Omental fat pad (tissue), 4 donors: Measurements from ENCODE around the gene CYP2D6. TPM values are rescaled to one million over a fixed set of nuclear protein-coding genes. Genes with fewer than 3 reads are reported as not detected.

Experiments
- ATAC-seq: fragments of 150-250 bp; one replicate; pipeline ENCODE4 v1.9.1; 2016; ENCODE audit warnings: mild to moderate bottlenecking, moderate library complexity; ENCODE audit not compliant: low FRiP score
- DNase-seq: peaks from one replicate; pipeline ENCODE4 v3.0.0-alpha.2; 2019; ENCODE audit warnings: low spot score
- total RNA-seq, 4 donors: library from RNA; depleted of rRNA; stranded (reverse); fragments of >200 nt; gene quantifications; one replicate each; pipeline ENCODE4 v1.1.0, GENCODE V29; 2016
- TF ChIP-seq, protein P1 (sequence below), 3 donors: fragments of 450-650 bp; IDR thresholded peaks; one replicate each; pipeline ENCODE4 v1.5.1; 2016 to 2017; ENCODE audit warnings: antibody characterized with exemption in 3 of 3, mild to moderate bottlenecking in 3 of 3, moderate library complexity in 2 of 3

The CYP2D6 gene
- total RNA-seq, 4 donors from 2014 or later = 0.28 to 1.1 (median 0.49) TPM

DNA sequence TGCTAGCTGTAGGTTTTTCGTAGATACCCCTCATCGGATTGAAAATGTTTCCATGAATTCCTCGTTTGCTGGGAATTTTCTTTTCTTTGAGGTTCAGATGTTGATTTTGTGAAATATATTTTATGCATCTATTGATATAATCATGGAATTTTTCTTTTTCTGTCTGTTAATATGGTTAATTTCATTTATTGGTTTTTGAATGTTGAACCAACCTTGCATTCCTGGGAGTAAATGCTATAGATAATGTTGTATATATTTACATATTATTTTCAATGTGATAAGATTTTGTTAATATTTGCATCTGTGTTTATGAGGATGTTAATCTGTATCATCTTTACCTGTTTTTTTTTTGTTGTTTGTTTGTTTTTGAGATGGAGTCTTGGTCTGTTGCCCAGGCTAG lies 29.4 kb downstream of the CYP2D6 start:
- DNase-seq (no peak), ATAC-seq (no peak)
- TF ChIP-seq, protein P1, sequence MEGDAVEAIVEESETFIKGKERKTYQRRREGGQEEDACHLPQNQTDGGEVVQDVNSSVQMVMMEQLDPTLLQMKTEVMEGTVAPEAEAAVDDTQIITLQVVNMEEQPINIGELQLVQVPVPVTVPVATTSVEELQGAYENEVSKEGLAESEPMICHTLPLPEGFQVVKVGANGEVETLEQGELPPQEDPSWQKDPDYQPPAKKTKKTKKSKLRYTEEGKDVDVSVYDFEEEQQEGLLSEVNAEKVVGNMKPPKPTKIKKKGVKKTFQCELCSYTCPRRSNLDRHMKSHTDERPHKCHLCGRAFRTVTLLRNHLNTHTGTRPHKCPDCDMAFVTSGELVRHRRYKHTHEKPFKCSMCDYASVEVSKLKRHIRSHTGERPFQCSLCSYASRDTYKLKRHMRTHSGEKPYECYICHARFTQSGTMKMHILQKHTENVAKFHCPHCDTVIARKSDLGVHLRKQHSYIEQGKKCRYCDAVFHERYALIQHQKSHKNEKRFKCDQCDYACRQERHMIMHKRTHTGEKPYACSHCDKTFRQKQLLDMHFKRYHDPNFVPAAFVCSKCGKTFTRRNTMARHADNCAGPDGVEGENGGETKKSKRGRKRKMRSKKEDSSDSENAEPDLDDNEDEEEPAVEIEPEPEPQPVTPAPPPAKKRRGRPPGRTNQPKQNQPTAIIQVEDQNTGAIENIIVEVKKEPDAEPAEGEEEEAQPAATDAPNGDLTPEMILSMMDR (IDR thresholded peaks at IDR 0.05) = no peak

DNA sequence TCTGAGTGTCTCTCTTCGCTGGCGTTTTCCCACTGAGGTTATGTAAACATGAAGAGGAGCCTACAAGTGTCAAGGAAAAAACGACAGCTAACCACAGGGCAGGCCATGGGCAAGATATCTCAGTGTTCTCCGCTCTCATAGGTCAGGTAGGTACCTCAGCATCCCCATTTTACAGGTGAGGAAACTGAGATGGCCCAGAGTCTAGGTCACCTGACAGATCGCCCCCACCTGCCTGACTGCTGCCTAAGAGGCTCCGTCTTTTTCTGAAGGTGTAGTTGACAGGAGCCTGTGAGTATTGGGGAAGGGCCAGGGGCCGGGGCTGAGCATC lies 39.2 kb downstream of the CYP2D6 start:
- TF ChIP-seq, protein P1 (IDR thresholded peaks at IDR 0.05) = no peak
- ATAC-seq (no peak), DNase-seq (no peak)

DNA sequence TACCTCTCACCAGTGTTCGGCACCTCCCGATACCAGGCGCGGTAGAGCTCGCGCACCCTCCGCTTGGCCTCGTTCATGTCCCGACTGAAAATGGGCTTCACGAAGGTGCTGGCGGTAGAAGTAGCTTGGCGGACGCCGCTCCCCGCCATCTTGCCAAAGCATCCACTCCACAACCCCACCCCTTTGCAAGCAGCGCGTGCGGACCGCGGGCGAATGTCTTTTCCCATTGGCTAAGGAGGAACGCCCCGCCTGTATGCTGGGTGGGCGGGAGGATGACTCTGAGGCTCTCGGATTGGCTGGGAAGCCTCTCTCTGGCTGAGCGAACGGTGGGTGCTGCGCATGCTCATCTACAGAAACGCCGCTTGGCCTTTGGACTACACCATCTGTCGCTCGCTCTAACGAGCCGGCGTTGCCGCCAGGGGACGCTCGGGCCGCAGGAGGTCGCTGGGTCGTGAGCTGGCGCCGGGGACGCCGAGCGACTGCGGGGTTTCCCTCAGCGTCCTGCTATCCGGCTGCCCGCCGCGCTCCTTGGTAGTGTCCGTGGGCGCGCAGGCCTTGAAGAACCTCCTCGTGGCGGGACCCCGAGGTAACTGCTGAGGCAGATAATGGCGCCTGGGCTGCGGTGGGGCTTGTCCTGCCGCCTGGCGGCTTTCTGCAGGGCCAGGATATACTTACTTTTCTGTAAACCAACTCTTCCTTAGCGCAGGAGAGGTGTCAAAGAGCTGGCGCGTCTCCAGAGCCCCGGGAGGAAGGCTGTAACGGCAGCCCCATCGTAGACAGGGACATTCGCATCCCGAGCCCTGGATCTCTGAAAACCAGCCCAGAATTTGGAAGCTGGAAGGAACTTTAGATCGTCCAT lies 39.8 kb downstream of the CYP2D6 start, which contains the start of gene NDUFA6:
TSS of gene NDUFA6 (minus strand) at position 177 of the 859 bp plus-strand sequence. CDS start at position 149, 28 bp downstream.
- ATAC-seq (peak; percentile 100), DNase-seq (peak; percentile 94)
- TF ChIP-seq, protein P1 (IDR thresholded peaks at IDR 0.05) = peak in 1 of 3 donors; percentile 85

DNA sequence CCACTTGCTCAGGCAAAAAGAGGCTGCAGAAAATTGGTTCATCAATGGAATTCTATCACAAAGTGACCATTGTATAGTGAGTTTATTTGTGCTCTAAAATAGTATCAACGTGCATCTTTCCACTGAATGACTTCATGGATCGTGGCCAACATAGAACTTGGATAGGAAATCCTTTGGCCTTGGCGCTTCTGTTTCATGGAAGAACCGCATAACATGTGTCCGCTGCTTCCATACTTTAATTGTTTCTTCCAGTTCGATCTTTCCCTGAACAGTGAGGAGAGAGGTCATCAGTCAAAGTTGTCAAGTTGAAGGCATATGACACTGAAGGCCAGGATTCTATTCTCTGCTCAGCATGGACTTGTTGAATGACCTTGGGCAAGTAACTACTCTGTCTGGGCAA lies 44.6 kb downstream of the CYP2D6 start:
- ATAC-seq (no peak), DNase-seq (no peak)
- TF ChIP-seq, protein P1 (IDR thresholded peaks at IDR 0.05) = no peak

DNA sequence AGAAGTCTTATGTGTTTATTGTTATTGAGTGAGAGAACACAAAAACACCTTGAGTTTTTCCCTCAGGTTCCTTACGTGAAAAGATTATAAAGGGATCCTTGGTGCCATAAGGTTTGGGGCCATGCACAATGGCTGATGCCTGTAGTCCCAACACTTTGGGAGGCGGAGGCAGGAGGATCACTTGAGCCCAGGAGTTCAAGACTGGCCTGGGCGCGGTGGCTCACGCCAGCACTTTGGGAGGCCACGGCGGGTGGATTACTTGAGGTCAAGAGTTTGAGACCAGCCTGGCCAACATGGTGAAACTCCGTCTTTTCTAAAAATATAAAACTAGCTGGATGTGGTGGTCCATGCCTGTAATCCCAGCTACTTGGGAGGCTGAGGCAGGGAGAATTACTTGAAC lies 45.7 kb downstream of the CYP2D6 start:
- ATAC-seq = no peak

DNA sequence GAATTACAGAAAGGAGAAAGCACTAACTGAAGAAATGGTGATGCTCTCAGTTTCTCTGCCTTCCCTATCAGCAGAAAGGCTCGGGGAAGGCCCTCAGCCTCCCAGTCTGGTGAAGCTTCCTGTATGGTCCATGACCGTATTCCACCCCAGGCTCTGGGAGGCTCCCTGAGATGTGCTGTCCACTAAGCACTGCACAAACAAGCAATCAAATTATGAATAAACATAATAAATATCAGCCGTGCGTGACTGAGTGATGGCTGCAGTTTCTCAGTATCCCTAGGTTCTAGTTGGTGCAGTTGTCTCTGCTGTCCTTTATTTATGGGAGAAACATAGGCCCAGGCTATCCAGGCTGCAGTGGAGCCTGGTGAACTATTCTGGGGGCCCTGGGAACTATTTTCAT lies 47.5 kb downstream of the CYP2D6 start:
- TF ChIP-seq, protein P1 (IDR thresholded peaks at IDR 0.05) = no peak
- DNase-seq (no peak), ATAC-seq (no peak)

More for the DNA sequence above, 45.7 kb downstream of the CYP2D6 start:
- no peak for DNase-seq
- TF ChIP-seq, protein P1 (IDR thresholded peaks at IDR 0.05) = no peak

DNA sequence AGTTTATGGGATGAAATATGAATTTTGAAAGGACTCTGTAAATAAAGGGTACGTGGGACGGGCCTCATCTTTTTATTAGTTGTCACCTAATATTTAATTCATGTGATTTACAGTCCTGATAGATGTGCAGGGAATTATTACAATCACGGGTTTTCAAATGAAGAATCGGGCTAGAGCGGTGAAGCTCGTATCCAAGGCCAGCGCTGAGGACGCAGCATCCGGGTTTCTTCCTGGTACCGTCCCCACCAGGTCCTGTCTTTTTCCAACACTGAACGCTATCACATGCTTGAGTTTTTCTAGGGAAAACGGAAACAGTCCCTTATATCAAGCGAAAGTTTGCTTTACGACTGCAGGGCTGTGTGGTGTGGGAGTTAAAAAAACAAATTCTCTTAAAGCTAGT lies 50.3 kb downstream of the CYP2D6 start:
- TF ChIP-seq, protein P1 (IDR thresholded peaks at IDR 0.05) = no peak
- no peak for ATAC-seq

More for the DNA sequence above, 50.3 kb downstream of the CYP2D6 start:
- DNase-seq = no peak
